Activated CD4-positive, alpha-beta T cell treated with anti-CD3 and anti-CD28 coated beads, Interleukin-2, amount 50 U/mL, for 24 hours (primary cell): Measurements from ENCODE around the gene MMP19.
"Not testable (repeated sequence)": the region's sequence is repeated elsewhere in the genome, so short reads cannot be mapped to it uniquely, and the experiment has no call there.

ENCODE experiments used
- DNase-seq, 2 donors: peaks; one replicate each; pipeline ENCODE4 v3.0.0-alpha.2; 2020; ENCODE audit warnings: low read depth in 1 of 2, low spot score in 1 of 2

MMP19 gene, protein sequence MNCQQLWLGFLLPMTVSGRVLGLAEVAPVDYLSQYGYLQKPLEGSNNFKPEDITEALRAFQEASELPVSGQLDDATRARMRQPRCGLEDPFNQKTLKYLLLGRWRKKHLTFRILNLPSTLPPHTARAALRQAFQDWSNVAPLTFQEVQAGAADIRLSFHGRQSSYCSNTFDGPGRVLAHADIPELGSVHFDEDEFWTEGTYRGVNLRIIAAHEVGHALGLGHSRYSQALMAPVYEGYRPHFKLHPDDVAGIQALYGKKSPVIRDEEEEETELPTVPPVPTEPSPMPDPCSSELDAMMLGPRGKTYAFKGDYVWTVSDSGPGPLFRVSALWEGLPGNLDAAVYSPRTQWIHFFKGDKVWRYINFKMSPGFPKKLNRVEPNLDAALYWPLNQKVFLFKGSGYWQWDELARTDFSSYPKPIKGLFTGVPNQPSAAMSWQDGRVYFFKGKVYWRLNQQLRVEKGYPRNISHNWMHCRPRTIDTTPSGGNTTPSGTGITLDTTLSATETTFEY

GRCh38 chr12:55842681-55843429 lies at the start of gene MMP19:
Gene MMP19, minus strand, starts transcription at chr12:55842936. Its CDS starts 106 bp downstream, at chr12:55842830.
- DNase-seq = no peak

GRCh38 chr12:55891310-55891709 lies 48.6 kb upstream of the MMP19 start:
- no peak for DNase-seq

DNA sequence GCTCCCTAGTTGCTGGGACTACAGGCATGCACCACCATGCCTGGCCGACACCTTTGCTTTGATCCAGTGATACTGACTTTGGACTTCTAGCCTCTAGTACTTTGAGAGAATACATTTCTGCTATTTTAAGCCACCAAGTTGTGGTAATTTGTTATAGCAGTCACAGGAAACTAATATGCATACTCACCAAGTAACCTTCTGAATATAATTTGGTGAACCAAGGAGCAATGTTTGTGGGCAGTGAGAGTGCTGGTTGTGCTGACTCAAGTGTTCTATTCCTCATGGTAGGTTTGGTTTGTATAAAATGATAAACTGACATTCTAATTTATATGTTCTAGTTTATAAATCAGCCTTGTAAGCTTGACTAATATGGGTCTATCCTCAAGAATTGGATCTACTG lies 42.4 kb upstream of the MMP19 start:
- no peak for DNase-seq

DNA sequence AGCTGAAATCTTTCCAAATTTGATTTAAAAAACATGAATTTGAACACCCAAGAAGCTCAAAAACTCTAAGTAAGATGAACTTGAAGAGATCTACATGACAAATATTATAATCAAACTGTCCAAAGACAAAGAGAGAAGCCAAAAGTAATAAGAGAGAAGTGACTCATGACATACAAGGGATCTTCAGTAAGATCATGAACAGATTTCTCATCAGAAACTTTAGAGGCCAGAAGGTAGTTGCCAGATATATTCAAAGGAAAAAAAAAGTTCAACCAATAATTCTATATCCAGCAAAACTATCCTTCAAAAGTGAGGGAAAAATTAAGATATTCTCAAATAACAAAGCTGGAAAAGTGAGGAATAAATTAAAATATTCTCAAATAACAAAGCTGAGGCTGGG lies 35.1 kb upstream of the MMP19 start:
- no peak for DNase-seq

DNA sequence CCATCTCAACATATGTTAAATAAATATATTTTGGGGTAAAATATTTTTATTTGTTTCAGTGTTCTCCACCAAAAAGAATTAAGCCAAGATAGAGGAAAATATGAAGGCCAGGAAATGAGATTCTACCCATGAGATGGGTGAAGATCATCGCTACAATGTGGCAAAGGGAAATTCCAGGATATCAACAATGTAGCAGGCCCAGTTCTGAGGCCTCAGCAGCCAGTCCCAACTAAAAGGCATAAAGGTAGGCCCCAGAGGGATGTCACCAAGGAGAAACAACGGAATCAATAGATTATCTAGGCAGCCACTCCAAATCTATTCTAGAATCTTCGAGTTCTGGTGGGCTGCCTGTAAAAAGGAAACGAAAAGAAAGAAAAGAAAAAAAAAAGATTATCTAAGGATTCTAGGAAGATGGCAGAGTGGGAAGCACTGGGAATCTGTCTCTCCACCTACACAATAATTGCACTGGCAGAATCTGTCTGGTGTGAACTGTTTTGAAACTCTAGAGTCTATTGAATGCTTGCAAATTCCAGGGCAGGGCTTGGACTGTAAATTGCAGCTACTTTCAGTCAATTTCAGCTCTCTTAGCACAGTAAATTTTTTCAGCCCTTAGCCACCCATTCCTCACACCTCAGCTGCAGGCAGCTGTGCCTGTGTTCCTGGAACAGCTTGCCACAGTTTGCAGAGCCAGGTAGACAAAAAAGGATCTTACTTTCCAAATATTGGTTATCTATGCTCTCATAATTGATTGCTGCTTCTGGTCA lies 33.1 kb upstream of the MMP19 start:
- DNase-seq = no peak

DNA sequence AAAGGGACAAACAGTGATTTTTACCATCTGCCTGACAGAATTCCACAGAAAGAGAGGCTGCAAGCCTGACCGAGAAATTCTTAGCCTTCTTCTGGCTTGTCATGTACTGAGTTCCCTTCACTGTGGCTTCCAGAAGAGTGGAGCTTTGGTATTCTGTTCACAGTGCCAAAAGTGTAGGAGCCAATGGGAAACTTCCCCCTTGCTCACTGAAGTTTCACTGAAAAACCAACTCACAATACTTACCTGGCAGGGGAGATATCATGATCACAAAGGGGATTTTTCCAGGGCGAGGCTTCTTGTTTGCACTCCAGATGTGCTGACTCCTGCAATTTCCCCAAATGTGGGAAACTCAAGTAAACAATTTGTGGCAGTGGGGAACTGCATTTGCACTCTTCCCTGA lies 31.7 kb upstream of the MMP19 start:
- no peak for DNase-seq

- not testable (repeated sequence) for DNase-seq
Observed at GRCh38 chr12:55866454-55867004, 23.8 kb upstream of the MMP19 start.

DNA sequence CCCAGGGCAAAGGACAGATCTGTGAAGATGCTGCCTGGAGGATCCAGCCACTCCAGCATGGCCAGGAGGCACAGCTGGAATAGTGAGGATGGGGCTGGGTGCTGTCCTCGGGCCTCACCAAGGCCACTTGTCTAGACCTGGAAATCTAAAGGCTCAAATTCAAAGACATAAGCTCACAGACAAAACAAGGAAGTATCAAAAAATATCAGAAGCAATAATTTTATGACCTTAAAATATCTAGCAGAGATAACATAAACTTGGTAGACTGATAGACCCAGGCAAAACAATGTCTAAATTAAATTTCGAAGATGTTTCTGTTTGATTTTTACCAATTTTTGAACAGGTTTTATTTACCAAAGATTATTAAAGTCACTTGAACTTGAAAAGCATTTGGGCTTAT lies 22.6 kb upstream of the MMP19 start:
- DNase-seq = no peak

DNA sequence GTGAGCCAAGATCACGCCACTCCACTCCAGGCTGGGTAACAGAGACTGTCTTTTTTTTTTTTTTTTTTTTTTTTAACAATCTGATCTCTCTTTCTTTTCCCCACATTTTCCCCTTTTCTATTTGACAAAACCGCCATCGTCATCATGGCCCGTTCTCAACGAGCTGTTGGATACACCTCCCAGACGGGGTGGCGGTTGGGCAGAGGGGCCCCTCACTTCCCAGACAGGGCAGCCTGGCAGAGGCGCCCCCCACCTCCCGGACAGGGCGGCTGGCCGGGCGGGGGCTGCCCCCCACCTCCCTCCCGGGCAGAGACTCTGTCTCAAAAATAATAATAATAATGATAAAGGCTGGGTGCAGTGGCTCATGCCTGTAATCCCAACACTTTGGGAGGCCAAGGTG lies 20.2 kb upstream of the MMP19 start:
- not testable (repeated sequence) for DNase-seq

DNA sequence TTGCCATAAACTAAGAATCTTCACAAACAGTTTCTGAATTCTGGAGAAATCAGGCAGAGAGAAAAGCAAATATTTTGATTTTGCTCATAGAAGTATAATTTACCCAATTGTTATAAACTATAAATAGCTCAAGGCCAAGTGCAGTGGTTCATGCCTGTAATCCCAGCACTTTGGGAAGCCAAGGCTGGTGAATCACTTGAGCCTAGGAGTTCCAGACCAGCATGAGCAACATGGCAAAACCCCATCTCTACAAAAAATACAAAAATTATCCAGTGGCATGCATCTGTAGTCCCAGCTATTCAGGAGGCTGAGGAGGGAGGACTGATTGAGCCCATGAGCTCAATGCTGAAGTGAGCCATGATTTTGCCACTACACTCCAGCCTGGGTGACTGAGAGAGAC lies 19.6 kb upstream of the MMP19 start:
- no peak for DNase-seq

DNA sequence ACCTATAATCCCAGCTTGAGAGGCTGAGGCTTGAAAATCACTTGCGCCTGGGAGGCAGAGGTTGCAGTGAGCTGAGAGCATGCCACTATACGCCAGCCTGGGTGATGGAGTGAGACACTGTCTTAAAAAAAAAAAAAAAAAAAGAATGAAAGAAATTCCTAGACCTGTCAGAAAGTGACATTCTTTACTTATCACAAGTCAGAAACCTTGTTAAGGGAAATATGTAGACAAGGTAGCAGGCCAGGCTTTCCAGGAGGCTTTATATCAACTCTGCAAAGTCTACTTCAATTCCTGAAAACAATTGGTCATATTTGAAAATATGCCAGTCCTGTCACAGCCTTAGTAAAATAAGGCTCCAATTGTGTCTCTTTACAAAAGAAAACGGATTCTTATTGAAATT lies 19.1 kb upstream of the MMP19 start:
- no peak for DNase-seq

DNA sequence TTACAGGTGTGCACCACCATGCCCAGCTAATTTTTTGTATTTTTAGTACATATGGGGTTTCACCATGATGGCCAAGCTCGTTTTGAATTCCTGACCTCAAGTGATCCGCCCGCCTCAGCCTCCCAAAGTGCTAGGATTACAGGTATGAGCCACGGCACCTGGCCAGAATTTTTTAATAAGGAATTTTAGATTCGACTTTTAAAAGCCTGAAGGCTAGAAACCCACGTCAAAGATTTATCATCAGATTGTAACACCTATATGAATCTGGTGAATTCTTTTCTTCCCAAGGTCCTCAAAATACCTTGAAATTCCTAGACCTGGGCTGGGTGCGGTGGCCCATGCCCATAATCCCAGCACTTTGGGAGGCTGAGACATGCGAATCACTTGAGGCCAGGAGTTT lies 18.7 kb upstream of the MMP19 start:
- DNase-seq = no peak

GRCh38 chr12:55852740-55853139 lies 10.0 kb upstream of the MMP19 start:
- DNase-seq = no peak

DNA sequence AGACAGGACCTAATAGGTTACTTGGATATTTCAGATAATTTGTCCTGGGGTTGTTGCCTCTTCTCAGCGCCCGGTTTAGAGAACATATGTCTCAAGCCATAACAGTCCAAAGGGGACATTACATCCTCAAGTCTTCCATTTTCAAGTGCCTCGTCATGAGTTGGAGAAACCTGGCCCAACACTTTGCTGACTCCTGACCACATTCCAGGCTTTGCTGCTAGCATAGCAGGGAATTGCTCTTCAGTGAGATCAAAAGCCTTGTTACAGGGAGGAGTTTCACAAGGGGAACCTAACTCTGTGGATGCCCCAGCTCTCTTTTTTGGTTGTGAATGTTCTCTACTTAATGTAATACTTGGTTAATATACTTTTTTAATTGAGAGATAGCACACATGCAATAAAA lies 8.2 kb upstream of the MMP19 start:
- no peak for DNase-seq

DNA sequence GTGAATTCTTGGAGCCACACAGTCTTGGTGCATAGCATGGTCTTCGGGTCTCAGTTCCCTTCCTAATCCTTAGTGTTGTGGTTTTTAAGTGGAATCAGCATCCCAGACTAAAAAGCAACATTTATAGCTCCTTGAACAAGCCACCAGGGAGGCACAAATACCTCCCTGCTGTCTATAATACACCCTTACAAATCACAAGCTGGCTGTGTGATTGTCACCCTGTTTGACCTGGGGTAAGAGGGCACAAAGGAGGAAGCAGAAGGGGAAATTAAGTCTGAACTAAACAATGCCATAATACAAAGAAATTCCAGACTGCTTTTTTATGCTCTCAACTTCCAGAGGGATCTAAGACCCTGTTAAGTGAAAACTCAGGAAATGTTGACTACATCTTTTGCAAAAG lies 7.7 kb upstream of the MMP19 start:
- no peak for DNase-seq

GRCh38 chr12:55849616-55850343 lies 7.0 kb upstream of the MMP19 start:
- no peak for DNase-seq

- no peak for DNase-seq
Observed at GRCh38 chr12:55847603-55848291, 5.0 kb upstream of the MMP19 start.

DNA sequence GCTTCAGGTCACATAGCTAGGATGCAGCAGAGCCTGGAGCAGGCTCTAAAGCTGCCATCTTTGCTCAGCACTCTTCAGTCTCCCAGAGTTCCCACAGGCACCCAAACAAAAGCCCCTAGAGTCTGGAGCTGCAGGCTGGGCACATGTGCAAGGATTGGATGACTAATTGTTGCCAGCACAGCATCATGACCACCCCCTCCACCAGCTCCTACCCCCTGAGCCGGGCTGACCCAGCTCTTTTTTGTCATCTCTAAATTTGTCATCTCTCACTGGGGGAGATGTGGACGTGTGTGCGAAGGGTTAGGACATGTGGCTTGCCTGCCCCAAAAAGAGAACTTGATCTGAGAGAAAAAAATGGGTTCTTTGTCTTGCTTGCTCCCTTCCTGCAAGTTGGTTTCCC lies 4.3 kb upstream of the MMP19 start:
- DNase-seq = no peak

GRCh38 chr12:55845785-55846496 lies 3.2 kb upstream of the MMP19 start:
- no peak for DNase-seq
